Astrocyte of the hippocampus (primary cell): ENCODE measurements around the gene PARD3.
"Not testable (repeated sequence)": the region's sequence is repeated elsewhere in the genome, so short reads cannot be mapped to it uniquely, and the experiment has no call there.

Experiments used
- DNase-seq: peaks from one replicate; pipeline ENCODE4 v3.0.0; 2011; ENCODE audit warnings: low read depth, low spot score

Gene PARD3

DNA sequence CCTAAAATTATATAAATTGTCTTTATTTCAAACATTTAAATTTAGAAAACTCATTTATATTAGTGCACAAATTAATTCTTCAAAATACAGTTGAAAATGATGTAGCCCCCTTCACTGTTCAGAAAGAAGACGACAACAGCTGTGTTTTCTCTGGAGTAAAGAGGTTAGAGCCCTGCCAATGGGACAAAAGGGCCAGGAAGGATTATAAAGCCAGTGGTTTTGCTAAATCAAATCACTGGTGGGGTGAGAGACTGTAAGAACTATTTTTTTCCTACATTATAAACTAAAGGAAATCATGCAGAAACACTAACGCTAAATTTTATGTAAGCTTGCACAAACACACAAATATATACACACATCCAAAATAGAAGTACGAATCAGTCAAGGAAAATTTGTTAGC lies 386.6 kb downstream of the PARD3 start:
- DNase-seq: no peak

GRCh38 chr10:34427911-34428216 lies 387.2 kb downstream of the PARD3 start:
- DNase-seq: no peak

GRCh38 chr10:34427158-34427910 lies 387.8 kb downstream of the PARD3 start:
- DNase-seq: not testable (repeated sequence)

DNA sequence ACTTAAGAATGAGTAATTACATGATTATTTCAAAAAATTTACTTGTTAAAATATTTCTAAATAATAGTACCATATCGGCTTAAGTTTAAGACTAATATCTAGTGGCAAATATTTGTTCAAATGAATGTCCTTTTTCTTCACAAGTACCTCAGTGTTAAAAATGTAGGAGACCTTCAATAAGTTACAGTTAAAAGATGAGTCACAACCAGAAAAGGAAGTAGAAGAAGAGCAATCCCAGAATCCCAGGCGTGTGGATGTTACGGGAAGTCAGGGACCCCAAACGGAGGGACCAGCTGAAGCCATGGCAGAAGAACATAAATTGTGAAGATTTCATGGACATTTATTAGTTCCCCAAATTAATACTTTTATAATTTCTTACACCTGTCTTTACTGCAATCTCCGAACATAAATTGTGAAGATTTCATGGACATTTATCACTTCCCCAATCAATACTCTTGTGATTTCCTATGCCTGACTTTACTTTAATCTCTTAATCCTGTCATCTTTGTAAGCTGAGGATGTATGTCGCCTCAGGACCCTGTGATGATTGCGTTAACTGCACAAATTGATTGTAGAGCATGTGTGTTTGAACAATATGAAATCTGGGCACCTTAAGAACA lies 388.4 kb downstream of the PARD3 start:
- DNase-seq: not testable (repeated sequence)

GRCh38 chr10:34426041-34426440 lies 389.1 kb downstream of the PARD3 start:
- DNase-seq: no peak

GRCh38 chr10:34423673-34424625 lies 391.1 kb downstream of the PARD3 start:
- no peak for DNase-seq

GRCh38 chr10:34420795-34421194 lies 394.3 kb downstream of the PARD3 start:
- DNase-seq: no peak

DNA sequence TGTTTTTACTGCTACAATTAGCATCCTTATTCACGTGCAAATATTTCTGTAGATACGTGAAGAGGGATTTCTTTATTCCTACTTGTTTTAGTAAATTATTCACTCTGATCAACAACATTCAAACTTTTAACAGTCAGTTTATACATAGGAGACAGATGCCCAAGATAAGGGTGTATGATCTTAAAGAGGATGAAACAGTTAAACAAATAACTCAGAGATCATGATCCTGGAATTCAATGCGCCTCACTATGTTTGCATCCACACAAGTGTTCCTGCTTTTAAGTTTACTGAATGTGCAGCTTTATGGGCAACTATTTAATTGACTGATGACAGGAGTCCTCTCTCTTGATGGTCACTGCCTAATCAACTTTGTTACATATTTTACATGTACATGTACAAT lies 394.8 kb downstream of the PARD3 start:
- no peak for DNase-seq

GRCh38 chr10:34415039-34415438 lies 400.1 kb downstream of the PARD3 start:
- DNase-seq: no peak

GRCh38 chr10:34413756-34414587 lies 401.1 kb downstream of the PARD3 start:
- DNase-seq: no peak

DNA sequence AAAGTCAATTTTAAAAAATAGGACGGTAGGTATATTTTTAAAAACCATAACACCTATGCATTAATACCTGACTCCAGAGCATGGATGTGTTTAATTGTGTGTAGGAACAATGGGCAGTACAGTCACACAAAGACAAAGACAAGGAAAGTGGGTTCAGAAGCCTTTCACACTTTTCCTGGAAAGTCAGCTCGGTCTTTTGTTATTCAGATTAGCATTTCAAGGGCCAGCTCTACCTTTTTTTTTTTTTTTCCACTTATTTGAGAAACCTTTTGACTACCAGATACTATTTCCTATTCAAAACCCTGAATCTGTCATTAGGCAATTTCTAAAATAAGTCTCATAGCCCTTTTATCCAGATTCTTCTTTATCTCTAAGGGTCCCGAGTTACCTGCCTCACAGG lies 401.9 kb downstream of the PARD3 start:
- no peak for DNase-seq

DNA sequence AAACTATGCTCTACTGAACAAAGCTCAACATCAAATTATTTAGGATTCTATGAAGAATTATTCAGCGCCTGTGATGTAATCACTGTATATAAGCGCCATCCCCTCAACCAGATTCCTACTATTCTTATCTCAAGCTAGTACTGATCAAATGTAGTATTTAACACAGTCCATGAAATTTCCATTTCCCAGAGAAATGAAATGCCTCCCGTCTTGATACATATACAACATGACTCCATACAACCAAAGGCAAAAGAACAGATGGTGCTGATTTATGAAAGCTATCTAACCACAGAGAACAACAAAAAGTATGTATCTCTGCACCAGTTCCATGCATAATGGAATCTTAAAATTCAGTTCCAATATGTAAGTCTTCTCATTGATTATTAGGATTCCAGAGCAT lies 406.1 kb downstream of the PARD3 start:
- no peak for DNase-seq

DNA sequence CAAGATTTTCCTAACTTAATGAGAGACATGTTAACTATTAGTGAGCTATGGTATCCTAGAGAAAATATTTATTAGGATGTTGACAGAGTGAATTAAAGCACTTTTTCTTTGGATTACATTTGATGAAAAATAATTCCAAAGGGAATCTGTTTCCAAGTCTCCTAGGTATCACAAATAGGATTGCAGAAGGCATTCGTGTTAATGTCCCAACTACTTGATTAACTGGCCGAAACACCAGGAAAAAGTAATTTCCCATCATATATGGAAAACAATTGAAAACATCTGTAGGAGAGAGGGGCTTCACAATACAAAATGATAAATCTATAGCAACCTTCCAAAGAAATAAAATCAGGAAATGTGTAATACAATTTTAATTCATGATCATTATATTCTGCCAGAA lies 406.7 kb downstream of the PARD3 start:
- DNase-seq: no peak

DNA sequence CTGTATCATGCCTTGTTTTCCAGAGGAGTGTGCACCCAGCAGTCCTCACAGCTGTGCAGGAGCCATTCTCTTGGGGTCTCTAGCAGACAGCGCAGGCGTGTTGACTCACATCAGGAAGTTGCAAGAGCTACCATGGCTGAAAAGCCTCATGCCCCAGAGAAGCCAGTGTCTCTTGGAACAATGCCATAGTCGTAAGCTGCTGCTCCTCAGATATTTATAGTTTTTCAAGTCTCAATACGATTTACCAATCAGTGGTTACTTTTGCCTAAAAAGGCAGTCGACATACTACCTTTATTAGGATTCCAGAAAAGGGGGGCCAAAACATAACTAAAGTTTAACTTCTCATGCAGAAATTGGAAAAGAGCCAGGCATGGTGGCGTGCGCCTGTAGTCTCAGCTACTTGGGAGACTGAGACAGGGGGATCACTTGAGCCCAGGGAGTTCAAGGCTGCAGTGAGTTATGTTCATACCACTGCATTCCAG lies 407.7 kb downstream of the PARD3 start:
- DNase-seq: no peak

DNA sequence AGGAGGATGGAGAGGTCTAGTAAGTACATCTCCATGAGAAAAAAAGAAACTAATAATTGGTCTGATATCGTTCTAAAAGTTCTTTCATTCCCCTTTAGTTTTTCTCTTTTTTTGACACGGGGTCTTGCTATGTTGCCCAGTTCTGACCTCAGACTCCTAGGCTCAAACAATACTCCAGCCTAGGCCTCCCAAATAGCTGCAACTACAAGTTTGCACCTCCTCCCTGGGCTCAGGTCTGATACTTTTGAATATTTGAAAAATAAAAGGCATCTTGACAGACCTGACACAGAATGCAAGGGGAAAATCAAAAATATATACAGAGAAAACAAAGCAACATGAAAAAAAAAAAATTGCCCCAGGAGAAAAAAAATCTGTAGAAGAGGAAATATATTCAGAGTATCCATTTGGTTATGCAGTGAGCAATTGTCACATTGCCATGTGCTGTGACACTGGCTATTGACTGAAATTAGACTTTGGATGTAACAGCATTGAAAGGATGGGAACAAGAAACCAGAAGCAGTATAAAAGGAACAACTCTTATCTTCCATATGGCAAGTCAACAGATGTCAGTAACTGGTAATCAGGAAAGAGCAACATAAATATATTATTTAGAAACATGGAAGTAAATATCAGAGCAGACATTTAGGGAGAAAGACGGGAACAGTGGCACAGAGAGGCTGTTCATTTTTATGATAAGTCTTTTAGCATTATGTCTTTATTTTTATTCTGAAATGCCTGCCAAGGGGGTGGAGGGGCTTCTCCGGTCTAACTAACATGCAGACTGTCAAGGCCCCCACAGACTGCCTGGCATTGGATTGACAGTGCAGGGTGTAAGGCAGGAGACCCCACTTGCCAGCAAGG lies 408.4 kb downstream of the PARD3 start:
- DNase-seq: no peak

DNA sequence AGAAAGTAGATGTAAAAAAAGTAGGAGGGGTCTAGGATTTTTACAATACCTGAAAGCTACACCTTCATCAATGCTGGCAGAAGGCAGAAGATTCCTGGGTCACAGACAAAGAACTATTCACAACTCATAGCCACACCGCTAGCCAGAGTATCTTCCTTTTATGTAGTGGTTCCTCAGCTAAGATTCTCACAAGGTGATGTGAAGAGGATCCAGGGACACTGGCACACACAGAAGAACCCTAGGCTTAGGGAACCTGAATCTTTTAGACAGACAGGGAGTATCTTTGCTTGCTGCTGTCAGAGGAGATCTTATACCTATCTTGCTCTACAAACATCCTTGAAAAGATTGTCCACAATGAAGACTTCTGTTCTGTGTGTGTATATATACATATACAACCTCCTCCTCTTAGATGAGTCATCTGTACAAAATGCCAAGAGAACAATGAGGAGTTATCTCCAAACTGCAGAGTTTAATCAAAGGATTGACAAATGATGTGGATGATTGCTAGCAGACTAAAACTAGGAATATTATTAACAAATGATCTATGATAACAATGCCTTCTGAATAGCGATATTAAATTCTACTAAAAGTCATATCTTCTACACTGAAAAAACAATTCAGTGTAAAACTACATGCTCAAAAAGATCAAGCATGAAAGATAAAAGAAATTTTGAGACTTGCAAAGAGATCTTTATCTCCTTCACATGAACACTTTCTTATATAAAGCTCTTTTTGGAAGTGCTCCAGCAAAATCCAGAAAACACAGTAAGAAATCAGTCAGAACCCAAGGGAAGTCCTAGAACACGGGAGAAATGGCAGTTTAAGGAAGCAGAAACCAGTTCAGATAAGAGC lies 409.3 kb downstream of the PARD3 start:
- DNase-seq: peak; percentile 26

- peak; percentile 23 for DNase-seq
Observed at GRCh38 chr10:34403512-34403911, 411.6 kb downstream of the PARD3 start.

DNA sequence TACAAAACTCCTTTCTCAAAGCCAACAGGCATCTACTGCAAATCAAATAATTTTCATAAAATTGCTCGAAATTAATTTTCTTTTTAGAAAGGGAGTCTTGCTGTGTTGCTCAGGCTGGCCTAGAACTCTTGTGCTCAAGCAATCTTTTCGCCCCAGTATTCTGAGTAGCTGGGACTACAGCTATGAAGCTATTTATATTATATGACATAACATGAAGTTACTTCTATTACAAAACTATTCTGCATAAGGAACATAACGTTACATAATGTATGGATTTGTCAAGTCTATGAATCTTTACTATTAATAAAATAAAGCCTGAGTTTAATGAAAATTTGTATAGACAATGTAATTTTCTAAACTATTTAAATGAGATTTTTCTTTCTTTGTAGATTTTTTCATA lies 415.0 kb downstream of the PARD3 start:
- DNase-seq: no peak

DNA sequence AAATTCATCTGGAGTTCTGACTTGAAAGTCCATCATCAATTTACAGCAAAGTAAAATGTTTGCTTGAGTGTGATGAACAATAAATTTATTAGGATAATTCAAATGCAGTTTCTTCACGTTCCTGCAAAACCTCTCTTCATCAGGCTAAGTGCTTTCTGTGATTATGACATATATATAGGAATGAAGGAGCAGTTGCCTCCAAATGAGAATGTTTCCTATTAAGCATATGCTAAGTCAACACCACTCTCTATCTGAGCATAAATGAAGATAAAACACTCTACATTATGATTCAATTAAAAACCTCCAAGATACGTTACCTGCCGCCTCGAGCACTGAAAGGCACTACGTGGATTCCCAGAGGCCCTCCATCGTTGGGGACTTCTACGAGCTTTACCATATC lies 416.1 kb downstream of the PARD3 start:
- no peak for DNase-seq

DNA sequence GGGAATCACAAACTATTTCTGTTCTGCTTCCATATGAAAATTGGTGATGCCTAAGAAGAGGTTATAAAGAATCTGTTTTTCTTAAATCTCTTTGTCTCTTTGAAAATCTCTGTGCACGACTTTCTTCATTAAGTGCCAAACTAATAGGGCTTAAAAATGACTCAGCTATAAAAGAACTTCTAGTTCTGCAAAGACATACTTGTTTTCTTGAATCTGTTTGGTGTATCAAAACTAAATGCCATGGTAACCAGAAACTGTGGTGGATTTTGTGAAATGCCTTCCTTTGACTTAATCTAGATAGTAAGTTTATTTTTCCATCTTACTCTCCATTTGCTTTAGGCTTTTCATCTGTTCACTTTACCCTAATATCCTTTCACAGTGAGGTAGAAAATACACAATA lies 417.8 kb downstream of the PARD3 start:
- peak; percentile 80 for DNase-seq
